ENCODE measurements around the gene TOX3. TPM values are rescaled to one million over a fixed set of nuclear protein-coding genes. Genes with fewer than 3 reads are reported as not detected.

TOX3 gene
- total and polyA plus RNA-seq, 9 donors: 0.44 to 2.2 (median 1.5) TPM

GRCh38 chr16:52460639-52461178 is 86.2 kb downstream of the TOX3 start:
- H3K4me1 ChIP-seq (ENCODE audit: control insufficient read depth, insufficient read depth, low read length): no peaks in the 10 kb centered on the region
- H3K4me3 ChIP-seq (ENCODE audit: low read length): no peak overlapping the region
- H3K27ac ChIP-seq (ENCODE audit: low read length): no peak overlapping the region
- WGBS (ENCODE audit: insufficient coverage): no CpG with 5 or more reads among the region's 1 CpG
- no peaks in the 10 kb centered on the region for H3K36me3 ChIP-seq (ENCODE audit: control insufficient read depth, insufficient read depth, low read length)
- DNase-seq: no peak
- H3K27me3 ChIP-seq (ENCODE audit: control insufficient read depth, insufficient read depth, low read length): no peaks in the 10 kb centered on the region
- no peaks in the 10 kb centered on the region for H3K9me3 ChIP-seq (replicated peaks; ENCODE audit: control insufficient read depth, low read depth, low read length)

GRCh38 chr16:52456368-52456767 is 90.6 kb downstream of the TOX3 start:
- Histone ChIP-seq H3K4me3 (ENCODE audit: low read length) (no peak overlapping the region), H3K9me3 (replicated peaks; ENCODE audit: control insufficient read depth, low read depth, low read length) (no peaks in the 10 kb centered on the region), H3K27ac (ENCODE audit: low read length) (no peak overlapping the region), H3K36me3 (ENCODE audit: control insufficient read depth, insufficient read depth, low read length) (no peaks in the 10 kb centered on the region), H3K27me3 (ENCODE audit: control insufficient read depth, insufficient read depth, low read length) (no peaks in the 10 kb centered on the region), H3K4me1 (ENCODE audit: control insufficient read depth, insufficient read depth, low read length) (no peaks in the 10 kb centered on the region)
- no CpG with 5 or more reads among the region's 3 CpGs for WGBS (ENCODE audit: insufficient coverage)
- no peak for DNase-seq

- H3K9me3 ChIP-seq (replicated peaks; ENCODE audit: control insufficient read depth, low read depth, low read length): no peaks in the 10 kb centered on the region
- H3K36me3 ChIP-seq (ENCODE audit: control insufficient read depth, insufficient read depth, low read length): no peaks in the 10 kb centered on the region
- 90% methylated on average over 3 of the region's 3 CpGs for WGBS (ENCODE audit: insufficient coverage)
- no peak for DNase-seq
- no peaks in the 10 kb centered on the region for H3K27me3 ChIP-seq (ENCODE audit: control insufficient read depth, insufficient read depth, low read length)
- H3K27ac ChIP-seq (ENCODE audit: low read length): no peak overlapping the region
- H3K4me3 ChIP-seq (ENCODE audit: low read length): no peak overlapping the region
- H3K4me1 ChIP-seq (ENCODE audit: control insufficient read depth, insufficient read depth, low read length): no peaks in the 10 kb centered on the region
Observed at GRCh38 chr16:52455549-52456277, 91.2 kb downstream of the TOX3 start.

- DNase-seq: peak; percentile 33
- WGBS (ENCODE audit: insufficient coverage): 60% methylated on average over 1 of the region's 1 CpG
- Histone ChIP-seq H3K9me3 (replicated peaks; ENCODE audit: control insufficient read depth, low read depth, low read length) (no peaks in the 10 kb centered on the region), H3K27ac (ENCODE audit: low read length) (no peak overlapping the region), H3K36me3 (ENCODE audit: control insufficient read depth, insufficient read depth, low read length) (no peaks in the 10 kb centered on the region), H3K27me3 (ENCODE audit: control insufficient read depth, insufficient read depth, low read length) (no peaks in the 10 kb centered on the region), H3K4me1 (ENCODE audit: control insufficient read depth, insufficient read depth, low read length) (no peaks in the 10 kb centered on the region), H3K4me3 (ENCODE audit: low read length) (no peak overlapping the region)
Observed at GRCh38 chr16:52453644-52454043, 93.3 kb downstream of the TOX3 start.

GRCh38 chr16:52451971-52452421 is 94.9 kb downstream of the TOX3 start:
- Histone ChIP-seq H3K27ac (ENCODE audit: low read length) (no peak overlapping the region), H3K27me3 (ENCODE audit: control insufficient read depth, insufficient read depth, low read length) (no peaks in the 10 kb centered on the region), H3K4me1 (ENCODE audit: control insufficient read depth, insufficient read depth, low read length) (no peaks in the 10 kb centered on the region), H3K9me3 (replicated peaks; ENCODE audit: control insufficient read depth, low read depth, low read length) (no peaks in the 10 kb centered on the region), H3K4me3 (ENCODE audit: low read length) (no peak overlapping the region), H3K36me3 (ENCODE audit: control insufficient read depth, insufficient read depth, low read length) (no peaks in the 10 kb centered on the region)
- WGBS (ENCODE audit: insufficient coverage): no CpG with 5 or more reads among the region's 5 CpGs
- DNase-seq: no peak

GRCh38 chr16:52450916-52451315 is 96.0 kb downstream of the TOX3 start:
- Histone ChIP-seq H3K4me3 (ENCODE audit: low read length) (no peak overlapping the region), H3K27me3 (ENCODE audit: control insufficient read depth, insufficient read depth, low read length) (no peaks in the 10 kb centered on the region), H3K36me3 (ENCODE audit: control insufficient read depth, insufficient read depth, low read length) (no peaks in the 10 kb centered on the region), H3K9me3 (replicated peaks; ENCODE audit: control insufficient read depth, low read depth, low read length) (no peaks in the 10 kb centered on the region), H3K4me1 (ENCODE audit: control insufficient read depth, insufficient read depth, low read length) (no peaks in the 10 kb centered on the region), H3K27ac (ENCODE audit: low read length) (no peak overlapping the region)
- 27% methylated on average over 1 of the region's 6 CpGs for WGBS (ENCODE audit: insufficient coverage)
- DNase-seq: peak; percentile 15

- WGBS (ENCODE audit: insufficient coverage): 97% methylated on average over 7 of the region's 7 CpGs
- no peaks in the 10 kb centered on the region for H3K27me3 ChIP-seq (ENCODE audit: control insufficient read depth, insufficient read depth, low read length)
- H3K9me3 ChIP-seq (replicated peaks; ENCODE audit: control insufficient read depth, low read depth, low read length): no peaks in the 10 kb centered on the region
- DNase-seq: no peak
- H3K36me3 ChIP-seq (ENCODE audit: control insufficient read depth, insufficient read depth, low read length): no peaks in the 10 kb centered on the region
- H3K4me3 ChIP-seq (ENCODE audit: low read length): no peak overlapping the region
- no peaks in the 10 kb centered on the region for H3K4me1 ChIP-seq (ENCODE audit: control insufficient read depth, insufficient read depth, low read length)
- H3K27ac ChIP-seq (ENCODE audit: low read length): no peak overlapping the region
Observed at GRCh38 chr16:52450241-52450640, 96.7 kb downstream of the TOX3 start.

GRCh38 chr16:52446080-52446479 is 100.9 kb downstream of the TOX3 start:
- H3K4me3 ChIP-seq (ENCODE audit: low read length): no peak overlapping the region
- H3K36me3 ChIP-seq (ENCODE audit: control insufficient read depth, insufficient read depth, low read length): no peaks in the 10 kb centered on the region
- no peaks in the 10 kb centered on the region for H3K27me3 ChIP-seq (ENCODE audit: control insufficient read depth, insufficient read depth, low read length)
- peak; percentile 51 for DNase-seq
- H3K4me1 ChIP-seq (ENCODE audit: control insufficient read depth, insufficient read depth, low read length): no peaks in the 10 kb centered on the region
- no peaks in the 10 kb centered on the region for H3K9me3 ChIP-seq (replicated peaks; ENCODE audit: control insufficient read depth, low read depth, low read length)
- WGBS (ENCODE audit: insufficient coverage): no CpG with 5 or more reads among the region's 4 CpGs
- no peak overlapping the region for H3K27ac ChIP-seq (ENCODE audit: low read length)

- WGBS (ENCODE audit: insufficient coverage): 92% methylated on average over 2 of the region's 3 CpGs
- H3K36me3 ChIP-seq (ENCODE audit: control insufficient read depth, insufficient read depth, low read length): no peaks in the 10 kb centered on the region
- no peak for DNase-seq
Observed at GRCh38 chr16:52441886-52442285, 105.1 kb downstream of the TOX3 start.

GRCh38 chr16:52440248-52440647 is 106.7 kb downstream of the TOX3 start:
- no CpG with 5 or more reads among the region's 2 CpGs for WGBS (ENCODE audit: insufficient coverage)
- no peak for DNase-seq
- Histone ChIP-seq H3K27ac (ENCODE audit: low read length) (no peak overlapping the region), H3K4me1 (ENCODE audit: control insufficient read depth, insufficient read depth, low read length) (peaks cover 6% of the 10 kb centered on the region), H3K36me3 (ENCODE audit: control insufficient read depth, insufficient read depth, low read length) (no peaks in the 10 kb centered on the region), H3K9me3 (replicated peaks; ENCODE audit: control insufficient read depth, low read depth, low read length) (peaks cover 4% of the 10 kb centered on the region), H3K27me3 (ENCODE audit: control insufficient read depth, insufficient read depth, low read length) (no peaks in the 10 kb centered on the region), H3K4me3 (ENCODE audit: low read length) (no peak overlapping the region)

More at GRCh38 chr16:52441886-52442285, 105.1 kb downstream of the TOX3 start:
- Histone ChIP-seq H3K4me1 (ENCODE audit: control insufficient read depth, insufficient read depth, low read length) (no peaks in the 10 kb centered on the region), H3K4me3 (ENCODE audit: low read length) (no peak overlapping the region), H3K9me3 (replicated peaks; ENCODE audit: control insufficient read depth, low read depth, low read length) (peaks cover 4% of the 10 kb centered on the region), H3K27me3 (ENCODE audit: control insufficient read depth, insufficient read depth, low read length) (no peaks in the 10 kb centered on the region), H3K27ac (ENCODE audit: low read length) (no peak overlapping the region)
